HCT116 (cell line): ENCODE measurements around the gene MLYCD. TPM values are rescaled to one million over a fixed set of nuclear protein-coding genes. Genes with fewer than 3 reads are reported as not detected.

Experiments used
- ATAC-seq: fragments of 200-7000 bp; cut with Tn5 transposase; 2 replicates; pipeline ENCODE4 v1.9.1; 2020; ENCODE audit warnings: mild to moderate bottlenecking, moderate library complexity
- BruUV-seq: library from RNA; stranded (reverse); fragments of 400-500 nt; replicated peaks from 2 replicates; lab custom pipeline; 2021; lab: Mats Ljungman, UMichigan
- CTCF ChIA-PET: fragments of 300-600 bp; sonication (Branson Sonifier 250); formaldehyde crosslinking; loops from one replicate; lab custom pipeline; 2021; ENCODE audit warnings: antibody characterized with exemption; lab: Charles Lee
- POLR2A ChIA-PET: fragments of 300-600, 350-600 bp; sonication (Branson Sonifier 250); formaldehyde crosslinking; loops from one replicate; lab custom pipeline; 2021; ENCODE audit warnings: antibody characterized with exemption; lab: Charles Lee
- RAD21 ChIA-PET, 2 experiments: fragments of 300-600 bp; sonication (Branson Sonifier 250); formaldehyde crosslinking; loops; one replicate each; lab custom pipeline; 2023; ENCODE audit warnings: low total read pairs in 2 of 2; ENCODE audit not compliant: uncharacterized antibody in 2 of 2, unreplicated experiment in 2 of 2, low non-redundant PET in 1 of 2; lab: Charles Lee
- DNase-seq: peaks from one replicate; pipeline ENCODE4 v3.0.0-alpha.2; 2010; ENCODE audit warnings: low read depth, low spot score
- H2AFZ ChIP-seq: fragments of 200-600 bp; shearing (Covaris generic), sonication (generic); 2 replicates; pipeline ENCODE4 v1.6.1; 2017; ENCODE audit warnings: low read depth, mixed run types, mixed read lengths, antibody characterized with exemption, low read length; ENCODE audit not compliant: poor library complexity, severe bottlenecking
- H3K27ac ChIP-seq: 2 replicates; pipeline ENCODE4 v1.5.1; 2012; ENCODE audit warnings: low read depth, low read length
- H3K27me3 ChIP-seq: fragments of 200-600 bp; sonication (generic); 2 replicates; pipeline ENCODE4 v1.6.1; 2016; ENCODE audit warnings: mixed run types, low read length, mixed read lengths; ENCODE audit not compliant: insufficient read depth
- H3K36me3 ChIP-seq, 2 experiments: fragments of 200-500 bp in 1 of 2; fragments of 200-600 bp in 1 of 2; sonication (Bioruptor generic) in 1 of 2; sonication (generic) in 1 of 2; 2 replicates each; pipeline versions ENCODE4 v1.5.1 to v1.6.1; 2014 to 2016; ENCODE audit warnings: low read length in 2 of 2, inconsistent platforms in 1 of 2, mixed read lengths in 1 of 2, mixed run types in 1 of 2; ENCODE audit not compliant: insufficient read depth in 2 of 2, control insufficient read depth in 1 of 2
- H3K4me1 ChIP-seq, 2 experiments: fragments of 200-600 bp in 1 of 2; sonication (generic) in 1 of 2; 2 replicates each; pipeline versions ENCODE4 v1.5.1 to v1.6.1; 2012 to 2017; ENCODE audit warnings: low read length in 2 of 2, inconsistent platforms in 1 of 2, mild to moderate bottlenecking in 1 of 2, mixed read lengths in 1 of 2, mixed run types in 1 of 2, moderate library complexity in 1 of 2; ENCODE audit not compliant: insufficient read depth in 2 of 2, control insufficient read depth in 1 of 2
- H3K4me2 ChIP-seq: fragments of 200-600 bp; sonication (generic); 2 replicates; pipeline ENCODE4 v1.6.1; 2017; ENCODE audit warnings: mixed run types, low read length, mixed read lengths
- H3K4me3 ChIP-seq, 2 experiments: fragments of 200-600 bp in 1 of 2; sonication (generic) in 1 of 2; replicated peaks in 1 of 2; 2 replicates each; pipeline ENCODE4 v1.5.1; 2011 to 2016; ENCODE audit warnings: low read length in 2 of 2, control low read depth in 1 of 2, low read depth in 1 of 2, mild to moderate bottlenecking in 1 of 2, mixed read lengths in 1 of 2, mixed run types in 1 of 2
- H3K79me2 ChIP-seq: fragments of 200-600 bp; sonication (generic); 2 replicates; pipeline ENCODE4 v1.6.1; 2017; ENCODE audit warnings: mild to moderate bottlenecking, mixed run types, low read length, moderate library complexity, mixed read lengths; ENCODE audit not compliant: insufficient read depth
- H3K9ac ChIP-seq: fragments of 200-600 bp; sonication (generic); 2 replicates; pipeline ENCODE4 v1.6.1; 2016; ENCODE audit warnings: low read length, mixed read lengths
- H3K9me2 ChIP-seq: fragments of 200-600 bp; sonication (generic), shearing (Covaris generic); 2 replicates; pipeline ENCODE4 v1.6.1; 2017; ENCODE audit warnings: mixed run types, mild to moderate bottlenecking, moderate library complexity; ENCODE audit not compliant: insufficient read depth
- H3K9me3 ChIP-seq, 2 experiments: fragments of 200-500 bp in 1 of 2; fragments of 200-600 bp in 1 of 2; sonication (Bioruptor generic) in 1 of 2; sonication (generic) in 1 of 2; 2 replicates each; pipeline ENCODE4 v1.6.1; 2014 to 2017; ENCODE audit warnings: low read length in 2 of 2, mixed read lengths in 2 of 2, inconsistent platforms in 1 of 2, low read depth in 1 of 2, mild to moderate bottlenecking in 1 of 2, mixed run types in 1 of 2, moderate library complexity in 1 of 2; ENCODE audit not compliant: control insufficient read depth in 1 of 2, insufficient read depth in 1 of 2
- H4K20me1 ChIP-seq: fragments of 200-600 bp; sonication (generic), shearing (Covaris generic); 2 replicates; pipeline ENCODE4 v1.6.1; 2017; ENCODE audit warnings: mixed run types, mild to moderate bottlenecking, moderate library complexity; ENCODE audit not compliant: insufficient read depth
- EZH2 ChIP-seq: fragments of 200-600 bp; sonication (generic); IDR thresholded peaks from 2 replicates; pipeline ENCODE4 v1.6.1; 2017; ENCODE audit warnings: antibody characterized with exemption, mixed run types
- FOSL1 ChIP-seq: IDR thresholded peaks from 2 replicates; pipeline ENCODE4 v1.6.1; 2012; ENCODE audit warnings: low read depth
- POLR2AphosphoS5 ChIP-seq: IDR thresholded peaks from 2 replicates; pipeline ENCODE4 v1.6.1; 2011; ENCODE audit warnings: mild to moderate bottlenecking, low read depth, low read length, moderate library complexity
- SIN3A ChIP-seq: IDR thresholded peaks from 2 replicates; pipeline ENCODE4 v1.6.1; 2012; ENCODE audit warnings: low read depth
- TCF7L2 ChIP-seq: IDR thresholded peaks from 2 replicates; pipeline ENCODE4 v1.7.0; 2011; ENCODE audit warnings: borderline replicate concordance, inconsistent platforms; ENCODE audit not compliant: insufficient read depth, insufficient read length; ENCODE audit errors: extremely low read depth
- YY1 ChIP-seq: IDR thresholded peaks from 2 replicates; pipeline ENCODE4 v1.6.1; 2011; ENCODE audit warnings: low read length, low read depth, moderate library complexity, mild to moderate bottlenecking; ENCODE audit not compliant: insufficient replicate concordance; ENCODE audit errors: extremely low read depth
- ZFX ChIP-seq: fragments of 450-650 bp; IDR thresholded peaks from 2 replicates; pipeline ENCODE4 v1.6.1; 2017
- ZNF274 ChIP-seq: fragments of 200-500 bp; sonication (Bioruptor generic); IDR thresholded peaks from 2 replicates; pipeline ENCODE4 v1.6.1; 2014; ENCODE audit warnings: mild to moderate bottlenecking, low read depth, low read length, inconsistent platforms
- intact Hi-C: fragments of 100-400 bp; cut with micrococcal nuclease; formaldehyde crosslinking; loops from 2 replicates; pipeline ENCODE4 v1.10.0; 2022
- total RNA-seq: library from RNA; stranded (reverse); gene quantifications from one replicate; pipeline ENCODE4 v1.2.1, GENCODE V29; 2021; ENCODE audit not compliant: unreplicated experiment
- TF ChIP-seq, protein P1 (sequence below): IDR thresholded peaks from 2 replicates; pipeline ENCODE4 v1.6.1; 2012
- TF ChIP-seq, protein P2 (sequence below): IDR thresholded peaks from 2 replicates; pipeline ENCODE4 v1.6.1; 2012; ENCODE audit warnings: low read depth
- TF ChIP-seq, protein P3 (sequence below), 3 experiments: fragments of 200-600 bp in 1 of 3; sonication (generic) in 1 of 3; IDR thresholded peaks in 2 of 3; conservative IDR thresholded peaks in 1 of 3; 2 replicates each; pipeline ENCODE4 v1.5.1; 2012 to 2017; ENCODE audit warnings: low read depth in 2 of 3, low read length in 2 of 3, antibody characterized with exemption in 1 of 3, borderline replicate concordance in 1 of 3, control low read depth in 1 of 3, mild to moderate bottlenecking in 1 of 3, mixed read lengths in 1 of 3, mixed run types in 1 of 3, moderate library complexity in 1 of 3; ENCODE audit not compliant: insufficient read depth in 1 of 3

MLYCD gene
- total RNA-seq, 1 experiment from 2014 or later: 3.9 TPM

DNA sequence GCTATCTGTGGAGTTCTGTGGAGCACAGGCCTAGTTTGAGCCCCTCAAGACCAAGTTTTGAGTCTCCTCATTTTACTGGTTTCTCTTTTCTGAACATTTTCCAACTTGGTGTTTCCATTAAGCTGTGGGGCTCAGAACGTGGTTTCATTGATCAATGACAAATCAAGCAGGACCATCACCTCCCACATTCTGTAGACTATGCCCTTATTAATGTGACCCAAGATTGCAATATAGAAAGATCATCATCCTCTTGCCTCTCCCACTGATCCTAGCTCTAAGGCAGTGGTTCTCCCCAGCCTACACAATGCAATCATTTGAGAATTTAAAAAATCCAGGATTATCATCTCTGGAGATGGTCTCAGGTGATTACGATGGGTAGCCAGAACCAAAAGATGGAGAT is 38.4 kb downstream of the MLYCD start:
- no TSS peak for BruUV-seq
- no peaks in the 10 kb centered on the region for H4K20me1 ChIP-seq
- H3K9ac ChIP-seq: no peak overlapping the region
- H3K79me2 ChIP-seq: no peaks in the 10 kb centered on the region
- no peaks in the 10 kb centered on the region for H3K27me3 ChIP-seq
- ChIA-PET POLR2A (interaction anchor here (1.4 kb wide), 1 partner anchor 10 kb away, joined by 5 read pairs; no protein-coding TSS in a partner anchor), RAD21 (no interaction called here), CTCF (no interaction called here)
- no peak overlapping the region for H2AFZ ChIP-seq
- no peak overlapping the region for H3K4me3 ChIP-seq
- no peak overlapping the region for H3K4me2 ChIP-seq
- no peaks in the 10 kb centered on the region for H3K36me3 ChIP-seq
- intact Hi-C loops: no loop called here
- no peak for ATAC-seq
- no peaks in the 10 kb centered on the region for H3K9me2 ChIP-seq
- no peak overlapping the region for H3K27ac ChIP-seq
- no peak for DNase-seq
- H3K4me1 ChIP-seq: peaks cover 0 to 10% of the 10 kb centered on the region in 2 experiments; a peak in 1 of 4 replicates
- no peaks in the 10 kb centered on the region for H3K9me3 ChIP-seq
- TF ChIP-seq, protein P1, sequence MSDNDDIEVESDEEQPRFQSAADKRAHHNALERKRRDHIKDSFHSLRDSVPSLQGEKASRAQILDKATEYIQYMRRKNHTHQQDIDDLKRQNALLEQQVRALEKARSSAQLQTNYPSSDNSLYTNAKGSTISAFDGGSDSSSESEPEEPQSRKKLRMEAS: no peak
- TF ChIP-seq TCF7L2: no peak

DNA sequence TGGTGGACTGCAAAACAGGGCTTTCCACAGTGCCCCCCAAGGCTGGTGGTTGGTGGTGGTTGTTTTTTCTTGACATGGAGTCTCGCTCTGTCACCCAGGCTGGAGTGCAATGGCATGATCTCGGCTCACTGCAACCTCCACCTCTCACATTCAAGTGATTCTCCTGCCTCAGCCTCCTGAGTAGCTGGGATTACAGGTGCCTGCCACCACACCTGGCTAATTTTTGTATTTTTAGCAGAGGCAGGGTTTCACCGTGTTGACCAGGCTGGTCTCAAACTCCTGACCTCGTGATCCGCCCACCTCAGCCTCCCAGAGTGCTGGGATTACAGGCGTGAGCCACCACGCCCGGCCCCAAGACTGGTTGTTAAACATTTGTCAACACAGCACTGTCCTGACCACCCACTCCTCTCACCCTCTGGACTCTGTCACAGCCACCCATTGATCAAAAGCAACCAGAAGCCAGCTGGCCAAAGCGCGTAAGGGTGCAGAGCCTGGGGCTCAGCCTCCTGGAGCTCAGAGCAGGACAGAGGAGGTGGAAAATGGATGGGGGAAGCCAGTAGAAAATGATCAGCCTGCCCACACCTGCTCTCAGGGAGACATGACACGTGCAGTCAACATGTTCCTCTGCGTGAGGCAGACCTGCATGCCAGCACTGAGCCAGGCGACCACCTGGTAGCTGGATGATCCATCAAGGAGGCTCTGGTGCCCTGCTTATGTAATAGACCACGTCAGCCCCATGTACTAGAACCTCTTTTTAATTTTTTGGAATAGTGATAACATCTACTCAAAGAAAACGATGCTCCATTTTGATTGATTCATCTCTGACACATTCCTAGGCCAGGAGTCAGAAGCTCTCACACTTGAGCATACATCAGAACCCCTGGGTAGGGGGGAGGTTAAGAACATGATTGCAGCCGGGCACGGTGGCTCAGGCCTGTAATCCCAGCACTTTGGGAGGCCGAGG is 39.3 kb downstream of the MLYCD start:
- RAD21 ChIA-PET: no interaction called here
- Histone ChIP-seq H3K9me3 (no peaks in the 10 kb centered on the region), H3K27me3 (no peaks in the 10 kb centered on the region), H3K9me2 (no peaks in the 10 kb centered on the region), H3K4me2 (no peak overlapping the region), H4K20me1 (no peaks in the 10 kb centered on the region), H3K27ac (no peak overlapping the region), H2AFZ (no peak overlapping the region), H3K79me2 (no peaks in the 10 kb centered on the region), H3K4me3 (no peak overlapping the region), H3K36me3 (no peaks in the 10 kb centered on the region), H3K4me1 (peaks cover 0 to 10% of the 10 kb centered on the region in 2 experiments; a peak in 1 of 4 replicates), H3K9ac (no peak overlapping the region)
- POLR2A ChIA-PET: no interaction called here
- ATAC-seq: no peak
- intact Hi-C loops: no loop called here
- CTCF ChIA-PET: interaction anchor here (0.9 to 1.3 kb wide), 2 partner anchors 11 to 18 kb away, joined by 3 to 5 read pairs; no protein-coding TSS in a partner anchor
- BruUV-seq: no TSS peak
- DNase-seq: no peak
- no peak for TF ChIP-seq EZH2
- TF ChIP-seq, protein P2, sequence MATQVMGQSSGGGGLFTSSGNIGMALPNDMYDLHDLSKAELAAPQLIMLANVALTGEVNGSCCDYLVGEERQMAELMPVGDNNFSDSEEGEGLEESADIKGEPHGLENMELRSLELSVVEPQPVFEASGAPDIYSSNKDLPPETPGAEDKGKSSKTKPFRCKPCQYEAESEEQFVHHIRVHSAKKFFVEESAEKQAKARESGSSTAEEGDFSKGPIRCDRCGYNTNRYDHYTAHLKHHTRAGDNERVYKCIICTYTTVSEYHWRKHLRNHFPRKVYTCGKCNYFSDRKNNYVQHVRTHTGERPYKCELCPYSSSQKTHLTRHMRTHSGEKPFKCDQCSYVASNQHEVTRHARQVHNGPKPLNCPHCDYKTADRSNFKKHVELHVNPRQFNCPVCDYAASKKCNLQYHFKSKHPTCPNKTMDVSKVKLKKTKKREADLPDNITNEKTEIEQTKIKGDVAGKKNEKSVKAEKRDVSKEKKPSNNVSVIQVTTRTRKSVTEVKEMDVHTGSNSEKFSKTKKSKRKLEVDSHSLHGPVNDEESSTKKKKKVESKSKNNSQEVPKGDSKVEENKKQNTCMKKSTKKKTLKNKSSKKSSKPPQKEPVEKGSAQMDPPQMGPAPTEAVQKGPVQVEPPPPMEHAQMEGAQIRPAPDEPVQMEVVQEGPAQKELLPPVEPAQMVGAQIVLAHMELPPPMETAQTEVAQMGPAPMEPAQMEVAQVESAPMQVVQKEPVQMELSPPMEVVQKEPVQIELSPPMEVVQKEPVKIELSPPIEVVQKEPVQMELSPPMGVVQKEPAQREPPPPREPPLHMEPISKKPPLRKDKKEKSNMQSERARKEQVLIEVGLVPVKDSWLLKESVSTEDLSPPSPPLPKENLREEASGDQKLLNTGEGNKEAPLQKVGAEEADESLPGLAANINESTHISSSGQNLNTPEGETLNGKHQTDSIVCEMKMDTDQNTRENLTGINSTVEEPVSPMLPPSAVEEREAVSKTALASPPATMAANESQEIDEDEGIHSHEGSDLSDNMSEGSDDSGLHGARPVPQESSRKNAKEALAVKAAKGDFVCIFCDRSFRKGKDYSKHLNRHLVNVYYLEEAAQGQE: no peak
- TF ChIP-seq FOSL1: no peak
- TF ChIP-seq POLR2AphosphoS5: no peak
- TF ChIP-seq, protein P3, sequence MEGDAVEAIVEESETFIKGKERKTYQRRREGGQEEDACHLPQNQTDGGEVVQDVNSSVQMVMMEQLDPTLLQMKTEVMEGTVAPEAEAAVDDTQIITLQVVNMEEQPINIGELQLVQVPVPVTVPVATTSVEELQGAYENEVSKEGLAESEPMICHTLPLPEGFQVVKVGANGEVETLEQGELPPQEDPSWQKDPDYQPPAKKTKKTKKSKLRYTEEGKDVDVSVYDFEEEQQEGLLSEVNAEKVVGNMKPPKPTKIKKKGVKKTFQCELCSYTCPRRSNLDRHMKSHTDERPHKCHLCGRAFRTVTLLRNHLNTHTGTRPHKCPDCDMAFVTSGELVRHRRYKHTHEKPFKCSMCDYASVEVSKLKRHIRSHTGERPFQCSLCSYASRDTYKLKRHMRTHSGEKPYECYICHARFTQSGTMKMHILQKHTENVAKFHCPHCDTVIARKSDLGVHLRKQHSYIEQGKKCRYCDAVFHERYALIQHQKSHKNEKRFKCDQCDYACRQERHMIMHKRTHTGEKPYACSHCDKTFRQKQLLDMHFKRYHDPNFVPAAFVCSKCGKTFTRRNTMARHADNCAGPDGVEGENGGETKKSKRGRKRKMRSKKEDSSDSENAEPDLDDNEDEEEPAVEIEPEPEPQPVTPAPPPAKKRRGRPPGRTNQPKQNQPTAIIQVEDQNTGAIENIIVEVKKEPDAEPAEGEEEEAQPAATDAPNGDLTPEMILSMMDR (IDR thresholded peaks at IDR 0.05 in 2 of 3, conservative IDR thresholded peaks at IDR 0.05 in 1 of 3; ENCODE audit: borderline replicate concordance in 1 of 3, insufficient read depth in 1 of 3, low read depth in 2 of 3, low read length in 2 of 3): no peak
- no peak for TF ChIP-seq SIN3A
- TF ChIP-seq TCF7L2: no peak
- TF ChIP-seq ZFX: no peak
- no peak for TF ChIP-seq ZNF274
- no peak for TF ChIP-seq YY1
- TF ChIP-seq, protein P1: no peak
